ENCODE measurements around the gene CACNA2D3. TPM values are rescaled to one million over a fixed set of nuclear protein-coding genes. Genes with fewer than 3 reads are reported as not detected.

CACNA2D3 gene
- total RNA-seq, 2 donors from 2014 or later = 1.1 to 5.9 TPM

DNA sequence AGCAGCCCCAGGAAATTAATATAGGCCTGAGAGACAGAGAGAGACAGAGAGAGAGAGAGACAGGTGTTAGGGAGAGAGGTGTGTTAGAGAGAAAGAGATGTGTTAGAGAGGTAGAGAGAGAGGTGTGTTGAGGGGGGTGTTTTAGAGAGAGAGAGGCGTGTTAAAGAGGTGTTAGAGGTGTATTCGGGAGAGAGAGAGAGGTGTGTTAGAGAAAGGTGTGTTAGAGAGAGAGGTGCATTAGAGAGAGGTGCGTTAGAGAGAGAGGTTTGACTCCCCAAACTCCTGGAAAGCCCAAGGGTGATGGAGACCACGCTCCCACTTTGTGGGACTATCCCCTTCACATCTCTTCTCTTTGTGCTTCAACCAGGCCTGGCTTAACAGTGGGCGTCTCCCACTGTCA lies 95.5 kb downstream of the CACNA2D3 start:
- H3K4me3 ChIP-seq = no peak overlapping the region
- no peaks in the 10 kb centered on the region for H3K36me3 ChIP-seq
- intact Hi-C loops (cut with DNase I) = loop anchor here (10.0 kb wide), 1 partner anchor 137 kb away; no protein-coding TSS in a partner anchor
- WGBS = 88% methylated on average over 5 of the region's 5 CpGs
- DNase-seq (ENCODE audit: low spot score) = no peak
- H3K27me3 ChIP-seq (replicated peaks; ENCODE audit: insufficient read depth) = no peaks in the 10 kb centered on the region
- H3K4me1 ChIP-seq (replicated peaks) = no peaks in the 10 kb centered on the region
- no peaks in the 10 kb centered on the region for H3K9me3 ChIP-seq
- H3K27ac ChIP-seq = no peak overlapping the region
- TF ChIP-seq POLR2AphosphoS5 (IDR thresholded peaks at IDR 0.05) (no peak), CTCF (IDR thresholded peaks at IDR 0.05) (no peak), POLR2A (IDR thresholded peaks at IDR 0.05) (no peak)

- no peaks in the 10 kb centered on the region for H3K36me3 ChIP-seq
- no peak for DNase-seq (ENCODE audit: low spot score)
- TF ChIP-seq CTCF (IDR thresholded peaks at IDR 0.05) (no peak), POLR2A (IDR thresholded peaks at IDR 0.05) (no peak), POLR2AphosphoS5 (IDR thresholded peaks at IDR 0.05) (no peak)
- H3K27me3 ChIP-seq (replicated peaks; ENCODE audit: insufficient read depth) = no peaks in the 10 kb centered on the region
- no peak overlapping the region for H3K4me3 ChIP-seq
- no peaks in the 10 kb centered on the region for H3K4me1 ChIP-seq (replicated peaks)
- H3K9me3 ChIP-seq = no peaks in the 10 kb centered on the region
- intact Hi-C loops (cut with DNase I) = no loop called here
- no peak overlapping the region for H3K27ac ChIP-seq
These were observed 100.0 kb downstream of the CACNA2D3 start for GRCh38 chr3:54222316-54222715.

DNA sequence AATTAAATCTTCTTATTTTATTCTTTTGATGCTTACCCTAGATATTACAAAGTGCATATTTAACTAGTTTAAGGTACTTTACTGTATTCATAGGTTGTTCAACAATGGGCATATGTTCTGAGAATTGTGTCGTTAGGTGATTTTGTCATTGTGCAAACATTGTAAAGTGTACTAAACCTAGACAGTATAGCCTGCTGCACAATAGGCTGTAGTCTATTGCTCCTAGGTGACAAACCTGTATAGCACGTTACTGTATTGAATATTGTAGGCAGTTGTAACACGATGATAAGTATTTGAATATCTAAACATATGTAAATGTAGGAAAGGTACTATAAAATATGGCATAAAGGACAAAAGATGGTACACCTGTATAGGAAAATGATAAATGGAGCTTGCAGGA lies 100.7 kb downstream of the CACNA2D3 start:
- TF ChIP-seq POLR2A (IDR thresholded peaks at IDR 0.05) (no peak), CTCF (IDR thresholded peaks at IDR 0.05) (no peak), POLR2AphosphoS5 (IDR thresholded peaks at IDR 0.05) (no peak)
- no peaks in the 10 kb centered on the region for H3K4me1 ChIP-seq (replicated peaks)
- WGBS = 49% methylated on average over 3 of the region's 3 CpGs

DNA sequence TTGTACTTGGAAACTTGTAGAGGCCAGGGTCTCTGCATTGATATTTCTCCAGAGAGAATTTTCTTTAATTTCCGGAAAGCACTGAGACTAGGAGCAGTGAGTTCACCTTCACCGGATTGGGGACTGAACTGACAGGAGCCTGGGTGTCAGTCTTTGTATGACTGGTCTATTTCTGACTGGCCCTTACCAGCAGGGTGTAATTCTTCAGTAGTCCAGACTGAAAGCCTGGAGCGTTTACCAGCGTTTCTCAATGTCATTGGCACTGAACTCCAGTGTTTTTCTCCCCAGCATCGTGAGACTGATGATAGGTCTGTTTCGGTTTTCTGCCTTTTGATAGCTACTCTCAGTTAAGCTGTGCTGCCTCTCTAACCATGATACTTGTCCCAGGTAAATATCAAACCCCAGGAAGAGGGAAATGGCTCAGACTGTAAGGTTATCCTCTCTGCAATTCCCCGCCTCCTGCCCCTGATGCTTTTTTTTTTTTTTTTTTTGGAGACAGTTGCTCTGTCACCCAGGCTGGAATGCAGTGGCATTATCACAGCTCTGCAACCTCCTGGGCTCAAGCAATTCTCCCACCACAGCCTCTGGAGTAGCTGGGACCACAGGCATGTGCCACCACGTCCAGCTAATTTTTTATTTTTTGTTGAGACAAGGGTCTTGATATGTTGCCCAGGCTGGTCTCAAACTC lies 103.6 kb downstream of the CACNA2D3 start:
- no peak for DNase-seq (ENCODE audit: low spot score)
- no peak overlapping the region for H3K27ac ChIP-seq
- H3K4me3 ChIP-seq = no peak overlapping the region
- H3K9me3 ChIP-seq = no peaks in the 10 kb centered on the region
- intact Hi-C loops (cut with DNase I) = no loop called here
- TF ChIP-seq POLR2AphosphoS5 (IDR thresholded peaks at IDR 0.05) = no peak
- no peak for TF ChIP-seq POLR2A (IDR thresholded peaks at IDR 0.05)
- TF ChIP-seq CTCF (IDR thresholded peaks at IDR 0.05) = no peak
- H3K36me3 ChIP-seq = no peaks in the 10 kb centered on the region
- H3K27me3 ChIP-seq (replicated peaks; ENCODE audit: insufficient read depth) = no peaks in the 10 kb centered on the region
- H3K4me1 ChIP-seq (replicated peaks) = no peaks in the 10 kb centered on the region
- 84% methylated on average over 8 of the region's 8 CpGs for WGBS

More for the DNA sequence above, 100.7 kb downstream of the CACNA2D3 start:
- DNase-seq (ENCODE audit: low spot score) = no peak
- no peaks in the 10 kb centered on the region for H3K27me3 ChIP-seq (replicated peaks; ENCODE audit: insufficient read depth)
- H3K27ac ChIP-seq = no peak overlapping the region
- H3K36me3 ChIP-seq = no peaks in the 10 kb centered on the region
- no peaks in the 10 kb centered on the region for H3K9me3 ChIP-seq
- H3K4me3 ChIP-seq = no peak overlapping the region
- intact Hi-C loops (cut with DNase I) = no loop called here

- no peak for DNase-seq (ENCODE audit: low spot score)
- H3K4me3 ChIP-seq = no peak overlapping the region
- WGBS = 83% methylated on average over 5 of the region's 5 CpGs
- no peaks in the 10 kb centered on the region for H3K27me3 ChIP-seq (replicated peaks; ENCODE audit: insufficient read depth)
- intact Hi-C loops (cut with DNase I) = no loop called here
- H3K4me1 ChIP-seq (replicated peaks) = no peaks in the 10 kb centered on the region
- no peak overlapping the region for H3K27ac ChIP-seq
- no peaks in the 10 kb centered on the region for H3K36me3 ChIP-seq
- TF ChIP-seq POLR2AphosphoS5 (IDR thresholded peaks at IDR 0.05) = no peak
- no peak for TF ChIP-seq CTCF (IDR thresholded peaks at IDR 0.05)
- no peak for TF ChIP-seq POLR2A (IDR thresholded peaks at IDR 0.05)
- no peaks in the 10 kb centered on the region for H3K9me3 ChIP-seq
These were observed 106.5 kb downstream of the CACNA2D3 start for GRCh38 chr3:54228806-54229205.
